Neuronal stem cell (in vitro differentiated cells): ENCODE measurements around the gene WDR59.

Experiments used
- DNase-seq: peaks from one replicate; pipeline ENCODE4 v3.0.0-alpha.2; 2013; ENCODE audit warnings: low spot score
- H2AFZ ChIP-seq: one replicate; pipeline ENCODE4 v1.6.1; 2013; ENCODE audit warnings: mild to moderate bottlenecking, low read length, inconsistent platforms
- H2AK5ac ChIP-seq: 2 replicates; pipeline ENCODE4 v1.6.1; 2013; ENCODE audit warnings: low read depth, mild to moderate bottlenecking, inconsistent platforms, low read length, moderate library complexity, mixed read lengths
- H2BK120ac ChIP-seq: 2 replicates; pipeline ENCODE4 v1.6.1; 2013; ENCODE audit warnings: low read depth, mild to moderate bottlenecking, inconsistent platforms, low read length, moderate library complexity, mixed read lengths
- H2BK12ac ChIP-seq: one replicate; pipeline ENCODE4 v1.6.1; 2013; ENCODE audit warnings: low read length, inconsistent platforms
- H2BK15ac ChIP-seq: 2 replicates; pipeline ENCODE4 v1.6.1; 2013; ENCODE audit warnings: mild to moderate bottlenecking, low read length, inconsistent platforms, mixed read lengths
- H2BK5ac ChIP-seq: one replicate; pipeline ENCODE4 v1.6.1; 2013; ENCODE audit warnings: inconsistent platforms, mild to moderate bottlenecking, low read length, moderate library complexity
- H3K14ac ChIP-seq: one replicate; pipeline ENCODE4 v1.6.1; 2013; ENCODE audit warnings: low read length, inconsistent platforms
- H3K18ac ChIP-seq: 2 replicates; pipeline ENCODE4 v1.6.1; 2013; ENCODE audit warnings: low read length, inconsistent platforms
- H3K23ac ChIP-seq: 2 replicates; pipeline ENCODE4 v1.6.1; 2013; ENCODE audit warnings: low read depth, mild to moderate bottlenecking, mixed read lengths, low read length, inconsistent platforms; ENCODE audit not compliant: poor library complexity
- H3K27ac ChIP-seq: replicated peaks from 3 replicates; pipeline ENCODE4 v1.5.1; 2013; ENCODE audit warnings: low read length, inconsistent platforms
- H3K27me3 ChIP-seq, 3 experiments: 2 replicates each; pipeline ENCODE4 v1.6.1; 2013; ENCODE audit warnings: low read length in 3 of 3, mild to moderate bottlenecking in 2 of 3, inconsistent platforms in 1 of 3, low read depth in 1 of 3, mixed read lengths in 1 of 3, moderate library complexity in 1 of 3; ENCODE audit not compliant: control insufficient read depth in 3 of 3, insufficient read depth in 3 of 3
- H3K36me3 ChIP-seq, 2 donors: replicated peaks in 1 of 2; 2 replicates each; pipeline ENCODE4 v1.6.1; 2013; ENCODE audit warnings: low read length in 2 of 2; ENCODE audit not compliant: control insufficient read depth in 2 of 2, insufficient read depth in 2 of 2
- H3K4ac ChIP-seq: 2 replicates; pipeline ENCODE4 v1.6.1; 2013; ENCODE audit warnings: inconsistent platforms, mild to moderate bottlenecking, low read length, moderate library complexity
- H3K4me1 ChIP-seq, 2 donors: 1 replicate in 1 of 2; 2 replicates in 1 of 2; pipeline ENCODE4 v1.6.1; 2013; ENCODE audit warnings: low read length in 2 of 2, low read depth in 1 of 2; ENCODE audit not compliant: control insufficient read depth in 2 of 2, insufficient read depth in 1 of 2
- H3K4me2 ChIP-seq: one replicate; pipeline ENCODE4 v1.6.1; 2013; ENCODE audit warnings: mild to moderate bottlenecking, low read length, inconsistent platforms; ENCODE audit not compliant: insufficient read depth, poor library complexity, severe bottlenecking
- H3K4me3 ChIP-seq, 2 donors: 2 replicates each; pipeline ENCODE4 v1.5.1; 2013; ENCODE audit warnings: low read length in 2 of 2, mild to moderate bottlenecking in 2 of 2, inconsistent platforms in 1 of 2, moderate library complexity in 1 of 2
- H3K79me1 ChIP-seq: one replicate; pipeline ENCODE4 v1.6.1; 2013; ENCODE audit warnings: low read depth, mild to moderate bottlenecking, inconsistent platforms, low read length, moderate library complexity
- H3K9ac ChIP-seq: one replicate; pipeline ENCODE4 v1.6.1; 2013; ENCODE audit warnings: mild to moderate bottlenecking, low read depth, low read length, inconsistent platforms; ENCODE audit not compliant: poor library complexity
- H3K9me3 ChIP-seq, 2 donors: replicated peaks in 1 of 2; 2 replicates each; pipeline versions ENCODE3 to v1.6.1; 2013; ENCODE audit warnings: low read length in 2 of 2, mild to moderate bottlenecking in 2 of 2, inconsistent platforms in 1 of 2, low read depth in 1 of 2, mixed read lengths in 1 of 2, moderate library complexity in 1 of 2; ENCODE audit not compliant: control insufficient read depth in 2 of 2, insufficient read depth in 1 of 2
- H4K8ac ChIP-seq: one replicate; pipeline ENCODE4 v1.6.1; 2013; ENCODE audit warnings: low read depth, mild to moderate bottlenecking, inconsistent platforms, low read length, moderate library complexity
- H4K91ac ChIP-seq: one replicate; pipeline ENCODE4 v1.6.1; 2013; ENCODE audit warnings: low read length, low read depth, mild to moderate bottlenecking, inconsistent platforms; ENCODE audit not compliant: poor library complexity
- WGBS, 2 donors: extraction: QIAGEN DNeasy Blood & Tissue Kit; methylation state at CpG; one replicate each; pipeline ENCODE4 v1.1.7; 2013; ENCODE audit warnings: missing lambda C conversion rate in 2 of 2, mixed read lengths in 1 of 2; ENCODE audit not compliant: insufficient read length in 2 of 2, insufficient replicate concordance in 1 of 2; ENCODE audit errors: extremely low coverage in 2 of 2; 5-methylcytosine and 5-hydroxymethylcytosine counted together

The WDR59 gene

DNA sequence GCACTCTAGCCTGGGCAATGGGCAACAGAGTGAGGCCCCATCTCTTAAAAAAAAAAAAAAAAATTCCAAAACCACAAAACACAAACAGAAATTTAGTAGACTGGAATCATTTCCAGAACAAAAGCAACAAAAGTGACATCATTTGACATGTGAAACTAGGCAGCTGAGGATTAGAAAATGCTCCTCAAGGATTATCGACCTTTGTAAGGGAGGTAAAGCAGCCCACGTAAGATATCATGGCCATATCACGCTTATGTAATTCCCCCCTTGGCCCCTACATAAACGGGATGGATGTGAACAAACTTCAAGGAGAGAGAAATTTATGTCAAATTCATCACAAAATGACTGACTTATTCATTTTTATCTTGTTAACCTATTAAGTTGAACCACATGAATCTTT is 83.3 kb downstream of the WDR59 start:
- Histone ChIP-seq H3K9me3 (peaks cover 0 to 3% of the 10 kb centered on the region in 2 donors), H3K27me3 (no peaks in the 10 kb centered on the region), H3K79me1 (no peaks in the 10 kb centered on the region), H4K8ac (no peak overlapping the region), H2BK5ac (no peak overlapping the region), H3K14ac (no peak overlapping the region), H2BK120ac (no peak overlapping the region), H3K23ac (no peak overlapping the region), H2BK12ac (no peak overlapping the region), H2AK5ac (no peak overlapping the region), H2BK15ac (no peak overlapping the region), H3K27ac (no peak overlapping the region), H2AFZ (no peak overlapping the region), H4K91ac (no peak overlapping the region), H3K4me2 (no peak overlapping the region), H3K9ac (no peak overlapping the region), H3K4me3 (no peak overlapping the region), H3K4ac (no peak overlapping the region), H3K18ac (no peak overlapping the region), H3K36me3 (peaks cover 6 to 87% of the 10 kb centered on the region in 2 donors), H3K4me1 (peaks cover 0 to 4% of the 10 kb centered on the region in 2 donors)
- DNase-seq, result no peak
- no CpG with 5 or more reads among the region's 4 CpGs for WGBS, 2 donors

GRCh38 chr16:74899816-74900215 is 85.1 kb downstream of the WDR59 start:
- Histone ChIP-seq H2BK5ac (no peak overlapping the region), H3K18ac (no peak overlapping the region), H2BK120ac (no peak overlapping the region), H3K4me1 (peaks cover 0 to 7% of the 10 kb centered on the region in 2 donors), H4K8ac (no peak overlapping the region), H2BK12ac (no peak overlapping the region), H3K14ac (no peak overlapping the region), H3K27me3 (no peaks in the 10 kb centered on the region), H3K9me3 (no peaks in the 10 kb centered on the region), H3K36me3 (peaks cover 6 to 85% of the 10 kb centered on the region in 2 donors), H3K79me1 (no peaks in the 10 kb centered on the region), H3K27ac (no peak overlapping the region), H3K4ac (no peak overlapping the region), H3K23ac (no peak overlapping the region), H4K91ac (no peak overlapping the region), H3K4me2 (no peak overlapping the region), H3K9ac (no peak overlapping the region), H2BK15ac (no peak overlapping the region), H2AK5ac (no peak overlapping the region), H3K4me3 (no peak overlapping the region), H2AFZ (no peak overlapping the region)
- DNase-seq, result no peak
- WGBS, 2 donors, result no CpG with 5 or more reads among the region's 4 CpGs

- no peaks in the 10 kb centered on the region for H3K27me3 ChIP-seq
- no peak overlapping the region for H3K27ac ChIP-seq
- H3K4me3 ChIP-seq, result no peak overlapping the region
- no peak overlapping the region for H3K4ac ChIP-seq
- H2AFZ ChIP-seq, result no peak overlapping the region
- peaks cover 0 to 7% of the 10 kb centered on the region in 2 donors for H3K4me1 ChIP-seq
- H3K9me3 ChIP-seq, result no peaks in the 10 kb centered on the region
- H3K23ac ChIP-seq, result no peak overlapping the region
- no peak overlapping the region for H3K9ac ChIP-seq
- no peak overlapping the region for H2AK5ac ChIP-seq
- no peak overlapping the region for H4K8ac ChIP-seq
- no peak overlapping the region for H2BK120ac ChIP-seq
- no peak for DNase-seq
- no peak overlapping the region for H3K4me2 ChIP-seq
- no peak overlapping the region for H3K14ac ChIP-seq
- peaks cover 5 to 86% of the 10 kb centered on the region in 2 donors for H3K36me3 ChIP-seq
- H4K91ac ChIP-seq, result no peak overlapping the region
- H2BK12ac ChIP-seq, result no peak overlapping the region
- H2BK5ac ChIP-seq, result no peak overlapping the region
- no peak overlapping the region for H3K18ac ChIP-seq
- WGBS, 2 donors, result no CpG with 5 or more reads among the region's 8 CpGs
- no peak overlapping the region for H2BK15ac ChIP-seq
- H3K79me1 ChIP-seq, result no peaks in the 10 kb centered on the region
Observed at GRCh38 chr16:74898659-74899058, 86.3 kb downstream of the WDR59 start.

DNA sequence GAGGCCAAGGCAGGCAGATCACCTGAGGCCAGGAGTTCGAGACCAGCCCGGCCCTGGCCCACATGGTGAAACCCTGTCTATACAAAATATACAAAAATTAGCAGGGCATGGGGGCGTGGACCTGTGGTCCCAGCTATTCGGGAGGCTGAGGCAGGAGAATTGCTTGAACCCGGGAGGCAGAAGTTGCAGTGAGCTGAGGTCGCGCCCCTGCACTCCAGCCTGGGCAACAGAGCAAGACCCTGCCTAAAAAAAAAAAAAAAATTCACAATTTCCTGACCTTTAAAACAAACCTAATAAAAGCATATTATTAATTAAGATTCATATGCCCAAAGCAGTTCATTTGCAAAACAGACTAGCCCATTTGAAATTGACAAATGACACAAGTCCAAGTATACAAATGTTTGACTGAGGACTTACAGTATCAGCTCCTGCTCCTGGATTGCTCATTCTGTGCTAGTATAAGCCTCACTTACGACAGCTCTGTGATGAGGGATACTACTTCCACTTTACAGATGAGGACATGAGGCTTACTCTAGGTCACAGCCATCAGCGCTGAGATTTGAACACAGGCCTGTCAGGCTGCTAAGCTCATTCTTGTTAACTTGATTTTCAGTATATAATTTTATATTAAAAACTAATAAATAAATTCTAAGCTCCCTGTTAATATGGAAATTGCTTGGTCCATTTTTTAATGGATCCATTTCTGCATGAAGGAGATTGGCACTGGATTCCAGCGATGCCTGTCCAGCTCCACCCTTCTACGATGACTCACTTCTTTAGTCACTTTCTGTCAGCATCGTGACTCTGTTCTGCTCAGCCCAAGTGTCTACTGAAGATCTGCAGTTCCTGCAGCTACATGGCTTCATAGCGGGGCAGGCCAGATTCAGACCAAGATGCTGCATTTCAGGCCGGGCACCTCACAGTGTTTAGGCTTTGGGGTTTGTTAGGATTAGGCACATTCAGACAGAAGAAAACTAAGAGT is 88.2 kb downstream of the WDR59 start:
- Histone ChIP-seq H2BK5ac (no peak overlapping the region), H3K23ac (no peak overlapping the region), H3K27me3 (no peaks in the 10 kb centered on the region), H4K8ac (no peak overlapping the region), H3K79me1 (no peaks in the 10 kb centered on the region), H2AFZ (no peak overlapping the region), H3K4me1 (peaks cover 0 to 7% of the 10 kb centered on the region in 2 donors), H3K27ac (peak overlapping the region; percentile 33), H3K4me2 (no peak overlapping the region), H3K4ac (no peak overlapping the region), H2BK15ac (no peak overlapping the region), H3K18ac (no peak overlapping the region), H4K91ac (no peak overlapping the region), H2AK5ac (no peak overlapping the region), H2BK12ac (no peak overlapping the region), H3K36me3 (peaks cover 11 to 86% of the 10 kb centered on the region in 2 donors), H3K14ac (no peak overlapping the region), H3K9ac (no peak overlapping the region), H2BK120ac (no peak overlapping the region), H3K9me3 (no peaks in the 10 kb centered on the region), H3K4me3 (no peak overlapping the region)
- no peak for DNase-seq
- no CpG with 5 or more reads among the region's 14 CpGs for WGBS, 2 donors
